VCaP (cell line): Measurements from ENCODE around the gene CYP3A4.

Experiments used
- H3K27ac ChIP-seq: fragments of 450-650 bp; 2 replicates; pipeline ENCODE4 v1.5.1; 2017
- CTCF ChIP-seq: fragments of 450-650 bp; conservative IDR thresholded peaks from 2 replicates; pipeline ENCODE4 v1.5.1; 2017; ENCODE audit warnings: mild to moderate bottlenecking, moderate library complexity

Gene CYP3A4

GRCh38 chr7:99784007-99784406 lies at the start of gene CYP3A4:
TSS of gene CYP3A4 (minus strand) at chr7:99784184. CDS start at chr7:99784081, 103 bp downstream.
- TF ChIP-seq CTCF = no peak
- H3K27ac ChIP-seq = no peak within 1 kb of the TSS

- TF ChIP-seq CTCF = no peak
- H3K27ac ChIP-seq = no peak overlapping the region
These were observed 49.4 kb upstream of the CYP3A4 start for GRCh38 chr7:99833289-99833877.

- no peak for TF ChIP-seq CTCF
- H3K27ac ChIP-seq = no peak overlapping the region
These were observed 47.6 kb upstream of the CYP3A4 start for GRCh38 chr7:99831595-99831994.

- TF ChIP-seq CTCF = no peak
- peak overlapping the region; percentile 82 for H3K27ac ChIP-seq
These were observed 45.7 kb upstream of the CYP3A4 start for GRCh38 chr7:99829524-99830160.

- TF ChIP-seq CTCF = no peak
- peak overlapping the region; percentile 82 for H3K27ac ChIP-seq
These were observed 44.8 kb upstream of the CYP3A4 start for GRCh38 chr7:99828811-99829210.

- H3K27ac ChIP-seq = peak overlapping the region; percentile 82
- TF ChIP-seq CTCF = no peak
These were observed 43.2 kb upstream of the CYP3A4 start for GRCh38 chr7:99827040-99827778.

GRCh38 chr7:99825873-99826272 lies 41.9 kb upstream of the CYP3A4 start:
- H3K27ac ChIP-seq = peak overlapping the region; percentile 82
- no peak for TF ChIP-seq CTCF
